Measurements from ENCODE around the gene PLXNA1.
A peak's percentile ranks its signal among the peaks of the same experiment; 100 is the strongest.

Gene PLXNA1

GRCh38 chr3:126982471-126983175 lies at the start of gene PLXNA1:
Gene PLXNA1 (plus strand): TSS chr3:126983115. CDS start chr3:126988594, 5,479 bp downstream.
- Mint-ChIP-seq H3K4me1 (ENCODE audit: low read depth) (peaks cover 59% of the 10 kb centered on the region), H3K4me3 (peak within 1 kb of the TSS; percentile 73), H3K27ac (peak within 1 kb of the TSS; percentile 90), H3K27me3 (peaks cover 69% of the 10 kb centered on the region), H3K36me3 (ENCODE audit: low read depth) (no peaks in the 10 kb centered on the region), H3K9me3 (no peaks in the 10 kb centered on the region)
- intact Hi-C loops (cut with micrococcal nuclease): loop anchor here (1.0 to 5.0 kb wide), 5 partner anchors 9 to 475 kb away; partner anchors contain the start of gene CHCHD6

DNA sequence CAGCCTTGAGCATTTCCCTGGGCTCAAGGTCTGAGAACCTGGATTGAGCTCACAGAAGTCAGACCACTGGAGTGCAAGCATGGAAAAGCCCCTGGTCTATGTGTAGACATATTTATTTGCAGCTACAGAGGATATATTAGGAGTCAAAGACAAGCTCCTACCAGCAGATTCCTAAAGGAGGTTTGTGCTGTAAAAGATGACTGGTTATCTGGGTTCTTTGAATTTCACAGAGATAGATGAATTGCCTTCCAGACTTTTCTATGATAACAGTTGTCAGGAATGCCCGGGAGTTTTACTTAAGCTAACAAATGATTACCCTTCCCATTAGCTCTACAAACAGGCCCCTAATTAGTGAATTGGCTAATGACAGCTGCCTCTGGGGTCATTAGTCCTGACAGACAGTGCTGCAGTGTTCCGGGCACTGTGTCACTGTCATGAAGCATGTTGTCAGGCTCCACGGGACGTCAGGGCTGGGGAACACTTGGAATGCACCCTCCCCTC lies 48.8 kb upstream of the PLXNA1 start:
- H3K27me3 Mint-ChIP-seq: peaks cover 86% of the 10 kb centered on the region
- H3K27ac Mint-ChIP-seq: no peak overlapping the region
- peaks cover 22% of the 10 kb centered on the region for H3K4me1 Mint-ChIP-seq (ENCODE audit: low read depth)
- H3K9me3 Mint-ChIP-seq: no peaks in the 10 kb centered on the region
- H3K4me3 Mint-ChIP-seq: no peak overlapping the region
- intact Hi-C loops (cut with micrococcal nuclease): no loop called here
- H3K36me3 Mint-ChIP-seq (ENCODE audit: low read depth): no peaks in the 10 kb centered on the region

GRCh38 chr3:126934991-126935390 lies 47.9 kb upstream of the PLXNA1 start:
- Mint-ChIP-seq H3K4me1 (ENCODE audit: low read depth) (peaks cover 20% of the 10 kb centered on the region), H3K27ac (no peak overlapping the region), H3K27me3 (peaks cover 84% of the 10 kb centered on the region), H3K9me3 (no peaks in the 10 kb centered on the region), H3K36me3 (ENCODE audit: low read depth) (no peaks in the 10 kb centered on the region), H3K4me3 (no peak overlapping the region)
- intact Hi-C loops (cut with micrococcal nuclease): no loop called here

DNA sequence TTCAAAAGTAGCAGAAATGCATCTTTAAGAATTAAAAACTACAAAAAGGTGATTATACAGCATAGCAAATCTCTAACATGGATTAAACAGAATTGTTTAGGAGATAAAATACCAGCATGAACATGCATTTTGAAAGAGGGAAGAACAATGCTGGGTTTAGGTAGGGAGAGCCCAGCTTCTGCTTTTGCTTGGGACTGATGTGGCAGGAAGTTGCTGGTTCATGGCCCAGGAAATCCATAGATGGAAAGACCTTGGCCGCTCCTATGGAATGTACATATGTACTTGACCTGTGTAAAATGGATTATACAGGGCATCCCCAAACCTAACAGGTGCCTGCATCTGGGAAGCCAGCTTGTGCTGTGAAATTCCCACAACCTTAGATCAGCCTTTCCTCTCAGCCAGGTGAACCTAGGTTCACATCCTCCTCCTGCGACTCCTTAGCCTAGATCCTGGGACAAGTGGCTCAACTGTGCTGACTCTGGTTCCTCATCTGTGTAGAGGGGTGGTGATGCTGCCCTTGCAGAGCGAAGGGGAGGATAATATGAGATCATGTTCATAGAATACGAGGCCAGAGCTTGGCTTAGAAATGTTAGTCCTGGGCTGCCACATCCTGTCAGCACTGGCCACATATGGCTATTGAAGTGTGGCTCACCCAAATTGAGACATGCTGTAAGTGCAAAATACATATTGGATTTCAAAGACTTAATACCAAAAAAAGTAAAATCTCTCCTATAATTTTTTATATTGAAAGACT lies 47.0 kb upstream of the PLXNA1 start:
- Mint-ChIP-seq H3K36me3 (ENCODE audit: low read depth) (no peaks in the 10 kb centered on the region), H3K4me3 (no peak overlapping the region), H3K27me3 (peaks cover 79% of the 10 kb centered on the region), H3K9me3 (no peaks in the 10 kb centered on the region), H3K4me1 (ENCODE audit: low read depth) (peaks cover 15% of the 10 kb centered on the region), H3K27ac (no peak overlapping the region)
- intact Hi-C loops (cut with micrococcal nuclease): no loop called here

GRCh38 chr3:126936853-126937425 lies 46.0 kb upstream of the PLXNA1 start:
- Mint-ChIP-seq H3K27ac (no peak overlapping the region), H3K9me3 (no peaks in the 10 kb centered on the region), H3K36me3 (ENCODE audit: low read depth) (no peaks in the 10 kb centered on the region), H3K4me3 (no peak overlapping the region), H3K27me3 (peaks cover 77% of the 10 kb centered on the region), H3K4me1 (ENCODE audit: low read depth) (peaks cover 13% of the 10 kb centered on the region)
- intact Hi-C loops (cut with micrococcal nuclease): no loop called here

- Mint-ChIP-seq H3K27me3 (peaks cover 75% of the 10 kb centered on the region), H3K27ac (peak overlapping the region; percentile 22), H3K4me1 (ENCODE audit: low read depth) (peaks cover 13% of the 10 kb centered on the region), H3K4me3 (no peak overlapping the region), H3K36me3 (ENCODE audit: low read depth) (no peaks in the 10 kb centered on the region), H3K9me3 (no peaks in the 10 kb centered on the region)
- intact Hi-C loops (cut with micrococcal nuclease): no loop called here
These were observed 45.4 kb upstream of the PLXNA1 start for GRCh38 chr3:126937533-126937932.

DNA sequence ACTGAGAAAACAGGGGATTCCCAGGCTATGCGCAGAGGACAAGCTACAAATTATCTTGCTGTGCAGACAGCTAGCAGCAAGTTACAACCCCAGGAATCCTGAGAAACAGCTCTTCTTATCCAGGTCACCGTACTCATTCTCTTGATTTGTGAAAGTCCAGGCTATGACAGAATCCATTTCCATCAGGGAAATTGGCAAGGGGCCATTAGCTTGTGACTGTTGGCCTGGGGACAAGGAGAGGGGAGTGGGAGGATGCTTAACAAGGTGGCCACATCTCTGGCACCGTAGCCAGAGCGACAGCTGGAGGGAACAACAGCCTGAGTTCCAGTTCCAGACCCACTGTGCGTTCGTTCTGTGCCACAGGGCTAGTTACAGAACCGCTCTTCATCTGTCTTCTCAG lies 44.9 kb upstream of the PLXNA1 start:
- Mint-ChIP-seq H3K4me1 (ENCODE audit: low read depth) (peaks cover 13% of the 10 kb centered on the region), H3K4me3 (no peak overlapping the region), H3K36me3 (ENCODE audit: low read depth) (no peaks in the 10 kb centered on the region), H3K27ac (peak overlapping the region; percentile 22), H3K9me3 (no peaks in the 10 kb centered on the region), H3K27me3 (peaks cover 74% of the 10 kb centered on the region)
- intact Hi-C loops (cut with micrococcal nuclease): no loop called here

DNA sequence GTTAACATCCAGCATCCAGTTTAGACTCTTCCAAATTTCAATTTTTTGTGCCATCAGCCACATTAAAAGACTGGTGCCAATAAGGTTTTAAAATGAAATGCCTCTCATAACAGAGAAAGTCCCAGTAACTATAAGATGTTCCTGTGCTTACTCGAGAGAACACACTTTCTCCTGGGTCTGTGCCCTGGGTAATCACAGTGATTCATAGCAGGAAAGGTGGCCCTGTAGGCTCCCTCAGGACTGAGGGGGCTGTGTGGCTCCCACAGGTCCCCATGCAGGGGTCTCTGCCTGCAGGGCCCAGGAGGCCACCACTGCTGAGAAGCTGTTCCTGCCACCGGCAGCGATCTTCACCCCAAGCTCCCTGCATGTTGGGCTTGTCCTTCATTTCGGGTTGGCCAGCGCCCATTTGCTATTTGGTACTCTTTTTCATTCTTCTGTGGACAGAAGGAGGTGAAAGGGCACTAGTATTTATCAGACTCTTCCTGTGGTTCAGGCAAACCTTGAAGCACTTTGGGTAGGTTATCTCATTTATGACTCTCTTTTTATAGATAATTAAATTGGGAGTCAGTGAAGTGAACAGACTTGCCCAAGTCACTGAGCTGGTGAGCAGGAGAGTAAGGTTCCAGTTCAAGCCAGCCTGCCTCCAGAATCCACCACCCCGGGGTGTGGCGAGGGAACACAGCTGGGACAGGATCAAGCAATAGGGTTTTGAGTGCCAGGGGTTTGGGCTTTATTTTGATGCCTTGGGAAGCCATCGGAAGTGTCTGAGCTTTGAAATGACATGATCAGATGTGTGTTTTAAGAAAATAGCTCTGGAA lies 44.2 kb upstream of the PLXNA1 start:
- Mint-ChIP-seq H3K4me1 (ENCODE audit: low read depth) (peaks cover 13% of the 10 kb centered on the region), H3K4me3 (no peak overlapping the region), H3K27me3 (peaks cover 73% of the 10 kb centered on the region), H3K27ac (peak overlapping the region; percentile 22), H3K36me3 (ENCODE audit: low read depth) (no peaks in the 10 kb centered on the region), H3K9me3 (no peaks in the 10 kb centered on the region)
- intact Hi-C loops (cut with micrococcal nuclease): no loop called here

- intact Hi-C loops (cut with micrococcal nuclease): no loop called here
- no peak overlapping the region for H3K4me3 Mint-ChIP-seq
- H3K9me3 Mint-ChIP-seq: no peaks in the 10 kb centered on the region
- no peak overlapping the region for H3K27ac Mint-ChIP-seq
- H3K4me1 Mint-ChIP-seq (ENCODE audit: low read depth): peaks cover 13% of the 10 kb centered on the region
- peaks cover 71% of the 10 kb centered on the region for H3K27me3 Mint-ChIP-seq
- no peaks in the 10 kb centered on the region for H3K36me3 Mint-ChIP-seq (ENCODE audit: low read depth)
These were observed 43.6 kb upstream of the PLXNA1 start for GRCh38 chr3:126939338-126939718.

- no peaks in the 10 kb centered on the region for H3K9me3 Mint-ChIP-seq
- peaks cover 17% of the 10 kb centered on the region for H3K4me1 Mint-ChIP-seq (ENCODE audit: low read depth)
- no peak overlapping the region for H3K27ac Mint-ChIP-seq
- H3K36me3 Mint-ChIP-seq (ENCODE audit: low read depth): no peaks in the 10 kb centered on the region
- H3K27me3 Mint-ChIP-seq: peaks cover 72% of the 10 kb centered on the region
- H3K4me3 Mint-ChIP-seq: no peak overlapping the region
- intact Hi-C loops (cut with micrococcal nuclease): loop anchor here (5.0 kb wide), 1 partner anchor 603 kb away; no protein-coding TSS in a partner anchor
These were observed 43.2 kb upstream of the PLXNA1 start for GRCh38 chr3:126939733-126940132.

GRCh38 chr3:126941721-126942270 lies 41.1 kb upstream of the PLXNA1 start:
- H3K4me3 Mint-ChIP-seq: no peak overlapping the region
- H3K36me3 Mint-ChIP-seq (ENCODE audit: low read depth): no peaks in the 10 kb centered on the region
- intact Hi-C loops (cut with micrococcal nuclease): loop anchor here (5.0 kb wide), 1 partner anchor 601 kb away; no protein-coding TSS in a partner anchor
- peaks cover 83% of the 10 kb centered on the region for H3K27me3 Mint-ChIP-seq
- no peaks in the 10 kb centered on the region for H3K9me3 Mint-ChIP-seq
- peaks cover 9% of the 10 kb centered on the region for H3K4me1 Mint-ChIP-seq (ENCODE audit: low read depth)
- no peak overlapping the region for H3K27ac Mint-ChIP-seq

- Mint-ChIP-seq H3K4me1 (ENCODE audit: low read depth) (peaks cover 18% of the 10 kb centered on the region), H3K4me3 (no peak overlapping the region), H3K9me3 (no peaks in the 10 kb centered on the region), H3K27ac (peak overlapping the region; percentile 43), H3K27me3 (peaks cover 73% of the 10 kb centered on the region), H3K36me3 (ENCODE audit: low read depth) (no peaks in the 10 kb centered on the region)
- intact Hi-C loops (cut with micrococcal nuclease): loop anchor here (5.0 kb wide), 1 partner anchor 598 kb away; no protein-coding TSS in a partner anchor
These were observed 38.6 kb upstream of the PLXNA1 start for GRCh38 chr3:126944089-126944965.

Data from dendritic cell treated with granulocyte-macrophage colony-stimulating factor and Interleukin-4, amounts not matched to agents 40 ng/mL and 50 ng/mL, for 4 days (primary cell).